A549 treated with Hydrocortisone at 1 μM for 4 hours (cell line): ENCODE measurements around the gene USO1. TPM values are rescaled to one million over a fixed set of nuclear protein-coding genes. Genes with fewer than 3 reads are reported as not detected.

Experiments used
- total RNA-seq: library from RNA; stranded (reverse); fragments of 200-300 nt; extraction: Qiagen RNA extraction; gene quantifications from 5 replicates; pipeline ENCODE4 v1.2.3, GENCODE V29; 2022

The USO1 gene, protein sequence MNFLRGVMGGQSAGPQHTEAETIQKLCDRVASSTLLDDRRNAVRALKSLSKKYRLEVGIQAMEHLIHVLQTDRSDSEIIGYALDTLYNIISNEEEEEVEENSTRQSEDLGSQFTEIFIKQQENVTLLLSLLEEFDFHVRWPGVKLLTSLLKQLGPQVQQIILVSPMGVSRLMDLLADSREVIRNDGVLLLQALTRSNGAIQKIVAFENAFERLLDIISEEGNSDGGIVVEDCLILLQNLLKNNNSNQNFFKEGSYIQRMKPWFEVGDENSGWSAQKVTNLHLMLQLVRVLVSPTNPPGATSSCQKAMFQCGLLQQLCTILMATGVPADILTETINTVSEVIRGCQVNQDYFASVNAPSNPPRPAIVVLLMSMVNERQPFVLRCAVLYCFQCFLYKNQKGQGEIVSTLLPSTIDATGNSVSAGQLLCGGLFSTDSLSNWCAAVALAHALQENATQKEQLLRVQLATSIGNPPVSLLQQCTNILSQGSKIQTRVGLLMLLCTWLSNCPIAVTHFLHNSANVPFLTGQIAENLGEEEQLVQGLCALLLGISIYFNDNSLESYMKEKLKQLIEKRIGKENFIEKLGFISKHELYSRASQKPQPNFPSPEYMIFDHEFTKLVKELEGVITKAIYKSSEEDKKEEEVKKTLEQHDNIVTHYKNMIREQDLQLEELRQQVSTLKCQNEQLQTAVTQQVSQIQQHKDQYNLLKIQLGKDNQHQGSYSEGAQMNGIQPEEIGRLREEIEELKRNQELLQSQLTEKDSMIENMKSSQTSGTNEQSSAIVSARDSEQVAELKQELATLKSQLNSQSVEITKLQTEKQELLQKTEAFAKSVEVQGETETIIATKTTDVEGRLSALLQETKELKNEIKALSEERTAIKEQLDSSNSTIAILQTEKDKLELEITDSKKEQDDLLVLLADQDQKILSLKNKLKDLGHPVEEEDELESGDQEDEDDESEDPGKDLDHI
- total RNA-seq: 18.8 to 31.8 TPM (median 23.2 TPM) in 5 replicates

DNA sequence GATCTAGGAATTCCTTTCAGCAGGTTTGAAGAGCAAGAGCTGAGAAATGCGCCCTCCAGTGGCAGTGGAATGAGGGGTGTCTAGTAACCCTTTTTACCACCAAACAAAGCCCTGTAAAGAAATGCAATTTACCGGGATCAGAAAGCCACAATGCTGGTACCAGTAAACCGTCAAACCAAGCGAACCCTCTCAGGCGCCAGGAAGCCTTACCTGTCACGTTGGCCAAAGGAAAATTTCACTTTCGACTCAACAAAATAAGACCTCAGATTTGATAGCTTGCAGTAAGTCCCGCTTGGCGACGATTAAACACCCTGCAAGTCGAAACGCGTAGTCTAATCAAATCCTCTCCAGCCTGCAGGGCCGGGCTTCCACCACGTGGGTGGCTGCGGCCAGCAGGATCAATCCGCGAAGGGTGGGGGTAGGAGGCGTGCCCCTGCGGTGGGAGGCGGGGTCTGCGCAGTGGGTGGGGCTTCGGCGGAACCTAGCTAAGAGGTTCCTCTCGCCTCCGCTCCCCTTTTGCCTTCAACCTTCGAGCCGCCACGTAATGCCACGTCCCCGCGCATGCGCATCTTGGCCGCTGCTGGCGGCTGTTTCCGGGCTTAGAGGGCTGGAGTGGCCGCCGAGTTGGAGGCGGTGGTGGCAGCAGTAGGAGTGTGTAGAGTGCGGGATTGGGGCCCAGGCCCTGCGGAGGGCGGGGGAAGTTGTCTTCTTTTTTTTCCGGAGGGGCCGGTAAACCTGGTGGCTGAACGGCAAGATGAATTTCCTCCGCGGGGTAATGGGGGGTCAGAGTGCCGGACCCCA lies at the start of gene USO1:
TSS of gene USO1 (plus strand) at position 512 of the 801 bp plus-strand sequence. CDS start at position 755, 243 bp downstream.

Other genes starting within 250 kb of the USO1 start
- 13.3 to 20.4 TPM (median 16.9 TPM) in 5 replicates for gene RCHY1, start 210.2 kb upstream of the USO1 start, total RNA-seq
- gene THAP6, start 210.1 kb upstream of the USO1 start, total RNA-seq: 4.8 to 6.3 TPM (median 5.2 TPM) in 5 replicates
- gene ODAPH, start 168.5 kb upstream of the USO1 start, total RNA-seq: not detected in 5 replicates
- gene CDKL2, start 94.0 kb upstream of the USO1 start, total RNA-seq: 0.47 to 0.97 TPM (median 0.63 TPM) in 5 replicates
- 63.7 to 121 TPM (median 77.5 TPM) in 5 replicates for gene G3BP2, start 51.2 kb upstream of the USO1 start, total RNA-seq
- not detected in 5 replicates for gene PPEF2, start 177.9 kb downstream of the USO1 start, total RNA-seq
- gene NAAA, start 216.4 kb downstream of the USO1 start, total RNA-seq: 21.5 to 24.0 TPM (median 23.6 TPM) in 5 replicates